ENCODE measurements around the gene ALDH3A1.

Gene ALDH3A1

GRCh38 chr17:19747829-19748806 lies at the start of gene ALDH3A1:
Gene ALDH3A1 (minus strand): TSS chr17:19748298. CDS start chr17:19745129, 3,169 bp downstream.
- Histone ChIP-seq H3K27me3 (replicated peaks) (no peaks in the 10 kb centered on the region), H3K27ac (no peak within 1 kb of the TSS), H3K4me3 (ENCODE audit: low read depth, low read length) (no peak within 1 kb of the TSS), H3K36me3 (replicated peaks) (no peaks in the 10 kb centered on the region)
- DNase-seq, result no peak
- TF ChIP-seq CTCF (IDR thresholded peaks at IDR 0.05; ENCODE audit: low read depth, low read length, missing control alignments), result no peak
- in situ Hi-C loops (cut with HindIII; ENCODE audit: low pct_ligation_motif_present, low sequenced_read_pairs), result no loop called here

GRCh38 chr17:19796457-19796856 lies 48.4 kb upstream of the ALDH3A1 start:
- no peaks in the 10 kb centered on the region for H3K27me3 ChIP-seq (replicated peaks)
- H3K27ac ChIP-seq, result no peak overlapping the region
- in situ Hi-C loops (cut with HindIII; ENCODE audit: low pct_ligation_motif_present, low sequenced_read_pairs), result no loop called here
- H3K36me3 ChIP-seq (replicated peaks), result peaks cover 16% of the 10 kb centered on the region
- no peak overlapping the region for H3K4me3 ChIP-seq (ENCODE audit: low read depth, low read length)
- no peak for TF ChIP-seq CTCF (IDR thresholded peaks at IDR 0.05; ENCODE audit: low read depth, low read length, missing control alignments)
- DNase-seq, result no peak

- no peak for DNase-seq
- TF ChIP-seq CTCF (IDR thresholded peaks at IDR 0.05; ENCODE audit: low read depth, low read length, missing control alignments), result no peak
- no peak overlapping the region for H3K27ac ChIP-seq
- in situ Hi-C loops (cut with HindIII; ENCODE audit: low pct_ligation_motif_present, low sequenced_read_pairs), result no loop called here
- H3K36me3 ChIP-seq (replicated peaks), result peaks cover 13% of the 10 kb centered on the region
- H3K27me3 ChIP-seq (replicated peaks), result no peaks in the 10 kb centered on the region
- H3K4me3 ChIP-seq (ENCODE audit: low read depth, low read length), result no peak overlapping the region
Observed at GRCh38 chr17:19791918-19792550, 43.9 kb upstream of the ALDH3A1 start.

- TF ChIP-seq CTCF (IDR thresholded peaks at IDR 0.05; ENCODE audit: low read depth, low read length, missing control alignments), result no peak
- Histone ChIP-seq H3K36me3 (replicated peaks) (no peaks in the 10 kb centered on the region), H3K27ac (no peak overlapping the region), H3K27me3 (replicated peaks) (no peaks in the 10 kb centered on the region), H3K4me3 (ENCODE audit: low read depth, low read length) (no peak overlapping the region)
- in situ Hi-C loops (cut with HindIII; ENCODE audit: low pct_ligation_motif_present, low sequenced_read_pairs), result no loop called here
- DNase-seq, result no peak
Observed at GRCh38 chr17:19787733-19788357, 39.7 kb upstream of the ALDH3A1 start.

GRCh38 chr17:19785854-19786253 lies 37.8 kb upstream of the ALDH3A1 start:
- H3K36me3 ChIP-seq (replicated peaks), result no peaks in the 10 kb centered on the region
- H3K27me3 ChIP-seq (replicated peaks), result no peaks in the 10 kb centered on the region
- TF ChIP-seq CTCF (IDR thresholded peaks at IDR 0.05; ENCODE audit: low read depth, low read length, missing control alignments), result peak; percentile 36
- DNase-seq, result no peak
- no peak overlapping the region for H3K4me3 ChIP-seq (ENCODE audit: low read depth, low read length)
- in situ Hi-C loops (cut with HindIII; ENCODE audit: low pct_ligation_motif_present, low sequenced_read_pairs), result no loop called here
- H3K27ac ChIP-seq, result no peak overlapping the region

Measured in brain microvascular endothelial cell (primary cell).